Lung (tissue), 12 donors: Measurements from ENCODE around the gene ZFYVE9. TPM values are rescaled to one million over a fixed set of nuclear protein-coding genes. Genes with fewer than 3 reads are reported as not detected.

Source experiments
- ATAC-seq: fragments of 200-7000 bp; cut with Tn5 transposase; one replicate; pipeline ENCODE4 v1.9.1; 2020; ENCODE audit warnings: moderate number of reproducible peaks; ENCODE audit not compliant: insufficient read depth, low FRiP score
- DNase-seq, 3 donors: peaks; one replicate each; pipeline ENCODE4 v3.0.0-alpha.2; 2013 to 2017
- H3K27ac ChIP-seq, 2 donors: one replicate each; pipeline ENCODE4 v1.5.1; 2013; ENCODE audit warnings: mild to moderate bottlenecking in 2 of 2, moderate library complexity in 2 of 2, control low read depth in 1 of 2, inconsistent platforms in 1 of 2, low read depth in 1 of 2, low read length in 1 of 2
- H3K27me3 ChIP-seq, 3 donors: one replicate each; pipeline ENCODE4 v1.5.1; 2013; ENCODE audit warnings: low read length in 2 of 3; ENCODE audit not compliant: control insufficient read depth in 3 of 3, insufficient read depth in 3 of 3
- H3K36me3 ChIP-seq, 4 donors: one replicate each; pipeline ENCODE4 v1.5.1; 2013; ENCODE audit warnings: low read length in 4 of 4, mild to moderate bottlenecking in 1 of 4, moderate library complexity in 1 of 4; ENCODE audit not compliant: control insufficient read depth in 4 of 4, insufficient read depth in 4 of 4
- H3K4me1 ChIP-seq, 5 donors: one replicate each; pipeline ENCODE4 v1.5.1; 2013; ENCODE audit warnings: low read length in 5 of 5, mild to moderate bottlenecking in 2 of 5, moderate library complexity in 1 of 5; ENCODE audit not compliant: control insufficient read depth in 5 of 5, insufficient read depth in 5 of 5
- H3K4me3 ChIP-seq: one replicate; pipeline ENCODE4 v1.5.1; 2013; ENCODE audit warnings: mild to moderate bottlenecking, control low read depth, moderate library complexity
- H3K9ac ChIP-seq, 2 donors: one replicate each; pipeline ENCODE4 v1.5.1; 2013; ENCODE audit warnings: low read length in 2 of 2, control low read depth in 1 of 2; ENCODE audit not compliant: insufficient read depth in 1 of 2
- H3K9me3 ChIP-seq, 4 donors: one replicate each; pipeline ENCODE4 v1.5.1; 2013; ENCODE audit warnings: low read length in 3 of 4, mild to moderate bottlenecking in 1 of 4, moderate library complexity in 1 of 4; ENCODE audit not compliant: control insufficient read depth in 4 of 4, insufficient read depth in 3 of 4
- WGBS, 2 donors: extraction: QIAGEN DNeasy Blood & Tissue Kit; methylation state at CpG; one replicate each; pipeline ENCODE4 v1.1.7; 2013; 5-methylcytosine and 5-hydroxymethylcytosine counted together
- polyA plus RNA-seq, 2 donors: library from polyadenylated mRNA; stranded (reverse); fragments of 200-250 nt; gene quantifications; one replicate each; pipeline ENCODE4 v1.2.1, GENCODE V29; 2013
- total RNA-seq, 2 donors: library from RNA; depleted of rRNA in 1 of 2; stranded (reverse); fragments of >200 nt in 1 of 2; gene quantifications; one replicate each; pipeline ENCODE4 v1.2.1, GENCODE V29; 2014 to 2021
- TF ChIP-seq, protein P1 (sequence below): IDR thresholded peaks from 2 replicates; pipeline ENCODE4 v1.5.1; 2012; ENCODE audit warnings: mild to moderate bottlenecking; ENCODE audit errors: control extremely low read depth, extremely low read depth
- donor health status: control.
- donor health status: control.
- donor health status: Bipolar disorder and iron deficiency.
- donor health status: healthy.
- donor health status: DM: yes; HTN: yes; CAD: no.

ZFYVE9 gene
- total and polyA plus RNA-seq, 4 donors: 3.3 to 51.5 (median 9.9) TPM

DNA sequence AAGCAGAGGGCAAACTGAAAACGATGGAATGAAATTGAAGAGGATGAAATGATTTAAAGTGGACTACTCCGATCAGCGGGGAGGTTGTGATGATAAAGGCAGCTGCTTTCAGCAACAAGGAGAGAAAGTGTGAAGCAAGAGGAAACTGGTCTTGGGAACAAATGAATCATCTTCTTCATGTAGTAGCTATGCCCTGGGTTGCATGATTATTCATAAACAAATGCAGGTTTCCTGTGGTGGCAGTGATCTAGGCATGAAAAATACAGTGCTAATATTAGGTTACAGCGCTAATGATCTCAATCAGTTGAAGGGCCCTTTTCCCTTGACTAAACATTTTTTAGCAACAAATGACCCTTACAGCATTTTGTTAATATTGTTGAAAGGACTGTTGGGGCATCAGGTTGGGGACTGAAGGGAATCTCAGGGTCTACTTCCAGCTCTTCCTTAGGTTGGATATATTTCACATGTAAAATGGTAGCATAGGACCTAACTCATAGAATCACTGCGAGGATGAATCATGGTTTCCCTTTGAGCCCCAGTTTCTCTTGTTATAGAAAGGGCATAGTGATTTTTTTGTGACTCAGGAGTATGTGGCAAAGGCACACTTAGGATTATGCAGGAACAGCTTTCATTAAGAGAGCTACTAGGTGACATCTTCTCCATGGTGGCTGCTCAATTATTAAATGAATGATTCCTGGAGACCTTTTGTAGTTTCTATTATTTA, 1.9 kb upstream of the ZFYVE9 start:
- H3K27ac ChIP-seq: peak overlapping the region in 1 of 2 donors; percentile 67
- no peak overlapping the region for H3K4me3 ChIP-seq
- no peak for DNase-seq
- 53 to 54% methylated on average over 5 of the region's 5 CpGs for WGBS, 2 donors
- no peak for ATAC-seq
- no peaks in the 10 kb centered on the region for H3K36me3 ChIP-seq
- H3K9me3 ChIP-seq: no peaks in the 10 kb centered on the region
- H3K27me3 ChIP-seq: no peaks in the 10 kb centered on the region
- peaks cover 0 to 16% (median 3%) of the 10 kb centered on the region in 5 donors for H3K4me1 ChIP-seq
- no peak overlapping the region for H3K9ac ChIP-seq
- TF ChIP-seq, protein P1, sequence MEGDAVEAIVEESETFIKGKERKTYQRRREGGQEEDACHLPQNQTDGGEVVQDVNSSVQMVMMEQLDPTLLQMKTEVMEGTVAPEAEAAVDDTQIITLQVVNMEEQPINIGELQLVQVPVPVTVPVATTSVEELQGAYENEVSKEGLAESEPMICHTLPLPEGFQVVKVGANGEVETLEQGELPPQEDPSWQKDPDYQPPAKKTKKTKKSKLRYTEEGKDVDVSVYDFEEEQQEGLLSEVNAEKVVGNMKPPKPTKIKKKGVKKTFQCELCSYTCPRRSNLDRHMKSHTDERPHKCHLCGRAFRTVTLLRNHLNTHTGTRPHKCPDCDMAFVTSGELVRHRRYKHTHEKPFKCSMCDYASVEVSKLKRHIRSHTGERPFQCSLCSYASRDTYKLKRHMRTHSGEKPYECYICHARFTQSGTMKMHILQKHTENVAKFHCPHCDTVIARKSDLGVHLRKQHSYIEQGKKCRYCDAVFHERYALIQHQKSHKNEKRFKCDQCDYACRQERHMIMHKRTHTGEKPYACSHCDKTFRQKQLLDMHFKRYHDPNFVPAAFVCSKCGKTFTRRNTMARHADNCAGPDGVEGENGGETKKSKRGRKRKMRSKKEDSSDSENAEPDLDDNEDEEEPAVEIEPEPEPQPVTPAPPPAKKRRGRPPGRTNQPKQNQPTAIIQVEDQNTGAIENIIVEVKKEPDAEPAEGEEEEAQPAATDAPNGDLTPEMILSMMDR: no peak

DNA sequence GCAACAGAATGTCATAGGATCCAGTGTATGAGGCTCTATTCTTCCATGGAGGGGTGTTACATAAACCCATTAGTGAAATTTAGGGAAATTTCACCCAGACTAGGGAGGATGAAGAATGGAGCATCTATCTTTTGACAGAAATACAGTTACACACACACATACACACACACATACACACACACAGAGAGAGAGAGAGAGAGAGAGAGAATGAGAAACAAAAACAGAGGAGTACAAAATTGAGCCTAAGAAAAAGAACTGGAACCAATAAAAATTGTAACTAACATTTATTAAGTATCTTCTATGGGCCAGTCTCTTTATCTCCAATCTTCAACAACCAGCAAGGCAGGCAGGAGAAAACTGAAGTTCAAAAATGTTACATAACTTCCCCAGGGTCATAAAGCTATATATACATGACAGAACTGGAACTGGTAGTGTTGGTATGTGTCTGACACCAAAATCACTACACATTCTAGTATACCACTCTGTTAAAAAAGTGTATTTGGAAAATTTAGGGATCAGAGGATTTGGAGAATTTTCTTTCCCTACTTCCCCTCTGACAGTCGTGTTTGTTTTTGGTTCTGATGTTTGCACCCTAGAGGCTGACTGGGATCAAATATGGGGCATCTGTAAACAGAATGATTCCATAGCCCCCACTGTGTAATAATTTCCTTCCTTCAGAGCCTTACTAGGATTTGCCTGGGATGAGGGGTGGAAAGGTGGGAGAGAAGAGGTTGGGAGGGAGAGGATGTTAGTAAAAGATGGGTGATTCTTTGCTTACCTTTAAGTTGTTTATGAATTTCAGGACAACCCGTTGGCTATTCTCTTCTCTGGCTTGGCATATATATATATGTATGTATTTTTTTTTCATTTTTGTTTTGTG, 1.0 kb upstream of the ZFYVE9 start:
- TF ChIP-seq, protein P1: no peak
- no peak overlapping the region for H3K4me3 ChIP-seq
- no peak for ATAC-seq
- 18 to 32% methylated on average over 2 of the region's 2 CpGs for WGBS, 2 donors
- peak in 2 of 3 donors; percentile 36 to 38 for DNase-seq
- no peaks in the 10 kb centered on the region for H3K9me3 ChIP-seq
- H3K4me1 ChIP-seq: peaks cover 0 to 16% (median 3%) of the 10 kb centered on the region in 5 donors
- peak overlapping the region in 1 of 2 donors; percentile 45 for H3K9ac ChIP-seq
- H3K36me3 ChIP-seq: no peaks in the 10 kb centered on the region
- H3K27me3 ChIP-seq: no peaks in the 10 kb centered on the region
- H3K27ac ChIP-seq: peak overlapping the region in 1 of 2 donors; percentile 93

DNA sequence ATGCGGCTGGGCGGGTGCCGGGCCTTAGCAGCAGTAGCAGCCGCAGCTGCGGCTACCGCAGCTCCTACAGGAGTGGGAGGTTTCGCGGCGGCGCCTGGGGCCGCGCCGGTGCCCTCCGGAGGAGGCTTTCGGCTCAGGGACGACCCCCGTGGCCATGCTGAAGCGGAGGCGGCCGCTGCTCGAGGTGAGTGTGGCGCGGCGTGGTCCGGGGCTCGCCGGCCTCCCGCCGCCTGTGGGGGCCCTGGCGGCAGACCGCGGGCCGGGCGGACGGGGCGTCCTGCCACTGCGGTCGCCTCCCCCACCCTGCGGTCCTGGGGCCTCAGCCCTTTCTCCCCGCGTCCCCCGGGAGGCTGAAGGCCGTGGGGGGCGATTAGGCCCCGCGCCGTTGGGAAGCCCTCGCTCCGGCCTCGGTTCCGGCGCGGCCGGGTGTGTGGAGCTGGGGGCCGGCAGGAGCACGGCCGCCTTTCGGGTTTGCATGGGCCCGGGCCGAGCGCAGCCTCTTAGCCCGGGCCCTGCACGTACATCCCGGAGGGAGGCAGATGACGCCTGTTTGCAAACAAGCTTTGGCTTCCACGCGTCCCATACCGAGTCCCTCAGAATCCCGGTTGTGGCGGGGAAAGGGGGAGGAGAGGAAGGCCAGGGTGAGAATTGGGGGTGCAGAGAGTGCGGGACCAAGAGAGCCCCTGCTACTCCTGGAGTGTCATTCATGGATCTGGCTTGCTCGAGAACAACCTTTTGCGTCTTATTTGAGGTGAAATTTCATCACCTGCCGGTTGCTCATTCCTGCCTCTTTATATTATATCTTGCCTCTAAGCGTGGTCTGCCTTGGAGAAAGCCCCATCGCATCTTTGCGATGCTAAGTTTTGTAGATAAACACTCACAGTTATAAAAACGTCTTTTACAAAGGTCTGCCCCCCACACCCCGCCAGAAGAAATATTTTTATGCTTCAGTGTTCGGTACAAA, 613 bp downstream of the ZFYVE9 start:
- TF ChIP-seq, protein P1: no peak
- peak; percentile 42 for ATAC-seq
- no peaks in the 10 kb centered on the region for H3K36me3 ChIP-seq

More for the DNA sequence above, 613 bp downstream of the ZFYVE9 start:
- WGBS, 2 donors: 2 to 3% methylated on average over 52 to 80 of the region's 80 CpGs
- peak; percentile 71 to 81 (median 72) for DNase-seq
- Histone ChIP-seq H3K9me3 (no peaks in the 10 kb centered on the region), H3K4me3 (peak overlapping the region; percentile 80), H3K27me3 (no peaks in the 10 kb centered on the region), H3K27ac (peak overlapping the region; percentile 93 to 98), H3K4me1 (peaks cover 0 to 16% (median 3%) of the 10 kb centered on the region in 5 donors), H3K9ac (peak overlapping the region; percentile 91)
